Osteoblast (primary cell): ENCODE measurements around the gene COX20. TPM values are rescaled to one million over a fixed set of nuclear protein-coding genes. Genes with fewer than 3 reads are reported as not detected.
A peak's percentile ranks its signal among the peaks of the same experiment; 100 is the strongest.

Experiments used
- DNase-seq: peaks from one replicate; pipeline ENCODE4 v3.0.0; 2011; ENCODE audit warnings: low spot score, mixed read lengths; ENCODE audit not compliant: insufficient read length; ENCODE audit errors: missing footprints
- H2AFZ ChIP-seq: 2 replicates; pipeline ENCODE4 v1.6.0; 2011; ENCODE audit warnings: mild to moderate bottlenecking, low read length
- H3K27ac ChIP-seq: 2 replicates; pipeline ENCODE4 v1.5.1; 2011; ENCODE audit warnings: mild to moderate bottlenecking, low read depth, low read length, moderate library complexity
- H3K27me3 ChIP-seq: 2 replicates; pipeline ENCODE4 v1.6.0; 2012; ENCODE audit warnings: mild to moderate bottlenecking, control low read depth, inconsistent platforms, low read length, moderate library complexity; ENCODE audit not compliant: insufficient read depth
- H3K36me3 ChIP-seq: 2 replicates; pipeline ENCODE4 v1.5.1; 2011; ENCODE audit warnings: mild to moderate bottlenecking, low read length, control low read depth, moderate library complexity; ENCODE audit not compliant: insufficient read depth
- H3K4me1 ChIP-seq: 2 replicates; pipeline ENCODE4 v1.5.1; 2011; ENCODE audit warnings: mild to moderate bottlenecking, low read length, control low read depth, moderate library complexity; ENCODE audit not compliant: insufficient read depth
- H3K4me2 ChIP-seq: 2 replicates; pipeline ENCODE4 v1.6.0; 2011; ENCODE audit warnings: mild to moderate bottlenecking, low read length; ENCODE audit not compliant: insufficient read depth
- H3K4me3 ChIP-seq: fragments of 200-600 bp; sonication (generic); 3 replicates; pipeline ENCODE4 v1.5.1; 2012; ENCODE audit warnings: mild to moderate bottlenecking, low read length, inconsistent platforms; ENCODE audit not compliant: insufficient read depth
- H3K79me2 ChIP-seq: 2 replicates; pipeline ENCODE4 v1.6.0; 2012; ENCODE audit warnings: mild to moderate bottlenecking, low read length, control low read depth, inconsistent platforms; ENCODE audit not compliant: insufficient read depth
- H3K9me3 ChIP-seq: 2 replicates; pipeline ENCODE4 v1.5.1; 2011; ENCODE audit warnings: low read depth, low read length, control low read depth
- H4K20me1 ChIP-seq: 2 replicates; pipeline ENCODE4 v1.6.0; 2012; ENCODE audit warnings: mild to moderate bottlenecking, low read length, control low read depth; ENCODE audit not compliant: insufficient read depth
- total RNA-seq: library from RNA; depleted of rRNA; stranded (reverse); fragments of >200 nt; gene quantifications from 2 replicates; pipeline ENCODE4 v1.2.3, GENCODE V29; 2012
- TF ChIP-seq, protein P1 (sequence below): IDR thresholded peaks from 2 replicates; pipeline ENCODE4 v1.5.1; 2011; ENCODE audit warnings: mild to moderate bottlenecking, low read depth, low read length, moderate library complexity; ENCODE audit errors: extremely low read depth

COX20 gene
- total RNA-seq, 1 donor = 35.8 TPM

DNA sequence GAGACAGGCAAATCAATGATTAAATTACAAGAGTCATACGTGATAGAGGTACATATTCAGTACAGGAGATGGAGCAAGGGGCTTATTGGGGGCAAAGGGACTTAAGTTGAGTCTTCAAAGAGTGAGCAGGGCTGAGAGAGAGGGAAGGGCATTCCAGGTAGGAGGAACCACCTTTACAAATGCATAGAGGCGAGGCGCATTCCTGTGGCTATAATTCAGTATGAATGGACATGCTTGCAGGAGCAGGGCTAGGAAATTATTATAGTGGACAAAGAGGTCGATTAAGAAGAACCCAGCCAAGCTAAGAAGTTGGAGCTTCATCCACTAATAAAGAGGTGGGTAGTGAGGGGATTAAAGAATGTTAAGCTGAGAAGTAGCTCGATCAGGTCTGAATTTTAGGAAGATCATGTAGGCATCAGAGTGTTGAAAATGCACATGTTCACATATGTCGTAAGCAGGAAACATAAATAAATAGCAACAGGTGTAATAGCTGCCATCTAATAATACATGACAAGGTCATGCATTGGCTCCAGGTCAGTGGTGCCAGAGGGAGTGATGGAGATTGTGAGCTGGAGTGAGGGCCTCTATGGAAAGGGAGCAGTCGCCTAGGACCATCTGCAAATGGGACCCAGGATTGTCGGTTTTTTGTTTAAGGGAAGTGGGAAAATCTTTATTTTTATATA, 40.9 kb downstream of the COX20 start:
- Histone ChIP-seq H2AFZ (no peak overlapping the region), H3K27ac (no peak overlapping the region), H3K27me3 (no peaks in the 10 kb centered on the region), H4K20me1 (no peaks in the 10 kb centered on the region), H3K36me3 (no peaks in the 10 kb centered on the region), H3K79me2 (no peaks in the 10 kb centered on the region), H3K4me2 (no peak overlapping the region), H3K9me3 (no peaks in the 10 kb centered on the region), H3K4me3 (no peak overlapping the region), H3K4me1 (no peaks in the 10 kb centered on the region)
- TF ChIP-seq, protein P1, sequence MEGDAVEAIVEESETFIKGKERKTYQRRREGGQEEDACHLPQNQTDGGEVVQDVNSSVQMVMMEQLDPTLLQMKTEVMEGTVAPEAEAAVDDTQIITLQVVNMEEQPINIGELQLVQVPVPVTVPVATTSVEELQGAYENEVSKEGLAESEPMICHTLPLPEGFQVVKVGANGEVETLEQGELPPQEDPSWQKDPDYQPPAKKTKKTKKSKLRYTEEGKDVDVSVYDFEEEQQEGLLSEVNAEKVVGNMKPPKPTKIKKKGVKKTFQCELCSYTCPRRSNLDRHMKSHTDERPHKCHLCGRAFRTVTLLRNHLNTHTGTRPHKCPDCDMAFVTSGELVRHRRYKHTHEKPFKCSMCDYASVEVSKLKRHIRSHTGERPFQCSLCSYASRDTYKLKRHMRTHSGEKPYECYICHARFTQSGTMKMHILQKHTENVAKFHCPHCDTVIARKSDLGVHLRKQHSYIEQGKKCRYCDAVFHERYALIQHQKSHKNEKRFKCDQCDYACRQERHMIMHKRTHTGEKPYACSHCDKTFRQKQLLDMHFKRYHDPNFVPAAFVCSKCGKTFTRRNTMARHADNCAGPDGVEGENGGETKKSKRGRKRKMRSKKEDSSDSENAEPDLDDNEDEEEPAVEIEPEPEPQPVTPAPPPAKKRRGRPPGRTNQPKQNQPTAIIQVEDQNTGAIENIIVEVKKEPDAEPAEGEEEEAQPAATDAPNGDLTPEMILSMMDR = no peak
- DNase-seq = peak; percentile 22

DNA sequence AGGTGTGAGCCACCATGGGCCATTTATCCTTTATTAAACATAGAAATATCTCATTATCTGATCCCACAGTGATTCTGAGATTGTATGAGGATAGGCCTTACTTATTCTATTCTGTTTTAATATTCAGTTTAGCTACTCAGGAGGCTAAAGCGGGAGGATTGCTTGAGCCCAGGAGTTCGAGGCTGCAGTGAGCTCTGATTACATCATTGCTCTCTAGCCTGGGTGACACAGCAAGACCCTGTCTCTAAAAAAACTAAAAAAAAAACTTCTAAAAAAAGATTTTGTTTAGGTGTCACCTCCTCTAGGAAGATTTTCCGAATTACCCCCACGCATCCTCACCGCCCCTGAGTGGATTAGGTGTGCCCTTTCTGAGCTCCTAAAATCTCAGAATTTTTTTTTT, 43.2 kb downstream of the COX20 start:
- Histone ChIP-seq H3K36me3 (no peaks in the 10 kb centered on the region), H3K79me2 (no peaks in the 10 kb centered on the region), H4K20me1 (no peaks in the 10 kb centered on the region), H3K4me2 (no peak overlapping the region), H3K9me3 (no peaks in the 10 kb centered on the region), H3K4me3 (no peak overlapping the region), H2AFZ (no peak overlapping the region), H3K4me1 (no peaks in the 10 kb centered on the region), H3K27me3 (no peaks in the 10 kb centered on the region), H3K27ac (no peak overlapping the region)
- DNase-seq = no peak
- TF ChIP-seq, protein P1 = no peak

DNA sequence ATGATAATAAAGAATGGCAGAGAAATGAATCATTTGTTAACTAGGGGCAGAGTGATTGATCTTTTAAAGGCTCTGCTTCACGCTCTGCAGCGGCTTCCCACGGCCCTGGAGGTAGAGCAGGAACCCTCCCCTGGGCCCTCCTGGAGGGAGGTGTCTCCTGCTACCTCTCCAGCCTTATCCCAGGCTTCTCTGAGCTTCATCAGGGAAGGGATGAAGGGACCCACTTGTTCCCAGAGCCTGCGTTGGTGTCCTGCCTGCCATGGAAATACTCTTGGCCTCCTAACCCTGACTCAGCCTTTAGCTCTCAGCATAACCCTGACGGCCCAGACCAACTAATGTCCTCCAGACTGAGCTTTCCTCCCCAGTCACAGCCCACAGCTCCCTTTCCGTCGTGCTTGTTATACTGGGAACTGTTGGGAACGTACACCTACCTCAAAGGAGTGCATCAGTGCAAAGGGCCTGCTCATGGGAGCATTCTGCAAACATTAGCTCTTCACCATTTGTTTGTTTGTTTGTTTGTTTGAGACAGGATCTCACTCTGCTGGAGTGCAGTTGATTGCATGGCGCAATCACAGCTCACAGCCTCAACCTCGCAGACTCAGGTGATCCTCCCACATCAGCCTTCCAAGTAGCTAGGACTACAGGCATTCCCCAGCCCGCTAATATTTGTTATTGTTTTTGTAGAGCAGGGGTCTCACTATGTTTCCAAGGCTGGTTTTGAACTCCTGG, 46.3 kb downstream of the COX20 start:
- Histone ChIP-seq H3K4me2 (no peak overlapping the region), H3K79me2 (no peaks in the 10 kb centered on the region), H3K27ac (no peak overlapping the region), H3K9me3 (no peaks in the 10 kb centered on the region), H3K36me3 (no peaks in the 10 kb centered on the region), H2AFZ (no peak overlapping the region), H4K20me1 (no peaks in the 10 kb centered on the region), H3K27me3 (no peaks in the 10 kb centered on the region), H3K4me3 (no peak overlapping the region), H3K4me1 (no peaks in the 10 kb centered on the region)
- TF ChIP-seq, protein P1 = no peak
- DNase-seq = no peak

DNA sequence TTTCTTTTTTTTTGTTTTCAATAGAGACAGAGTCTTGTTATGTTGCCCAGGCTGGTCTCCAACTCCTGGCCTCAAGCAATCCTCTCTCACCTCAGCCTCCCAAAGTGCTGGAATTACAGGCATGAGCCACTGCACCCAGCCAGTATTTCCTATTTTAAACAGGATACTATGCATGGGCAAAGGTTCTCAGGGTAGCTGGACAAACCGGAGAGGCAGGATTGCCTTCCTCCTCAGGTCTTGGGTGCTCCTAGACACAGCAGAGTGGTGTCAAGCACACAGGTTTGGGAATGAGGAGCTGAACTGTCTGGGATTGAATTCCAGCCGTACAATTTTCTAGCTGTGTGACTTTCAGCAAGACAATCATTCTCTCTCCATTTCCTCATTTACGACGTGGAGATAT, 51.8 kb downstream of the COX20 start:
- Histone ChIP-seq H3K27me3 (no peaks in the 10 kb centered on the region), H3K27ac (no peak overlapping the region), H3K36me3 (no peaks in the 10 kb centered on the region), H4K20me1 (no peaks in the 10 kb centered on the region), H2AFZ (no peak overlapping the region), H3K4me3 (no peak overlapping the region), H3K9me3 (no peaks in the 10 kb centered on the region), H3K4me2 (no peak overlapping the region), H3K79me2 (no peaks in the 10 kb centered on the region), H3K4me1 (no peaks in the 10 kb centered on the region)
- DNase-seq = no peak
- TF ChIP-seq, protein P1 = no peak
